ENCODE data around the gene ZNF618.

ZNF618 gene

GRCh38 chr9:114006155-114006550 lies 130.0 kb downstream of the ZNF618 start:
- DNase-seq, result no peak

GRCh38 chr9:114006931-114007691 lies 131.0 kb downstream of the ZNF618 start:
- DNase-seq, result no peak

- no peak for DNase-seq
These were observed 132.0 kb downstream of the ZNF618 start for GRCh38 chr9:114007991-114008666.

GRCh38 chr9:114008667-114009410 lies 132.7 kb downstream of the ZNF618 start:
- no peak for DNase-seq

GRCh38 chr9:114011313-114011712 lies 135.2 kb downstream of the ZNF618 start:
- DNase-seq, result no peak

GRCh38 chr9:114012126-114012525 lies 136.0 kb downstream of the ZNF618 start:
- DNase-seq, result no peak

- DNase-seq, result no peak
These were observed 137.9 kb downstream of the ZNF618 start for GRCh38 chr9:114014044-114014443.

- no peak for DNase-seq
These were observed 139.5 kb downstream of the ZNF618 start for GRCh38 chr9:114015607-114016006.

GRCh38 chr9:114016101-114016500 lies 140.0 kb downstream of the ZNF618 start:
- no peak for DNase-seq

- no peak for DNase-seq
These were observed 140.7 kb downstream of the ZNF618 start for GRCh38 chr9:114016629-114017423.

GRCh38 chr9:114017741-114018715 lies 141.9 kb downstream of the ZNF618 start:
- no peak for DNase-seq

- DNase-seq, result no peak
These were observed 145.5 kb downstream of the ZNF618 start for GRCh38 chr9:114021578-114021977.

- DNase-seq, result no peak
These were observed 147.9 kb downstream of the ZNF618 start for GRCh38 chr9:114023961-114024360.

GRCh38 chr9:114025196-114025753 lies 149.2 kb downstream of the ZNF618 start:
- DNase-seq, result no peak

- DNase-seq, result no peak
These were observed 149.7 kb downstream of the ZNF618 start for GRCh38 chr9:114025760-114026159.

GRCh38 chr9:114026335-114026734 lies 150.2 kb downstream of the ZNF618 start:
- DNase-seq, result no peak

GRCh38 chr9:114027159-114027862 lies 151.2 kb downstream of the ZNF618 start:
- DNase-seq, result no peak

GRCh38 chr9:114027863-114028465 lies 151.9 kb downstream of the ZNF618 start:
- DNase-seq, result no peak

GRCh38 chr9:114028646-114029045 lies 152.5 kb downstream of the ZNF618 start:
- DNase-seq, result no peak
